Fibroblast of skin of abdomen (primary cell): ENCODE measurements around the gene LCN9.
"Not testable (repeated sequence)": the region's sequence is repeated elsewhere in the genome, so short reads cannot be mapped to it uniquely, and the experiment has no call there.

ENCODE experiments used
- DNase-seq: peaks from one replicate; pipeline ENCODE4 v3.0.0-alpha.2; 2013

The LCN9 gene

DNA sequence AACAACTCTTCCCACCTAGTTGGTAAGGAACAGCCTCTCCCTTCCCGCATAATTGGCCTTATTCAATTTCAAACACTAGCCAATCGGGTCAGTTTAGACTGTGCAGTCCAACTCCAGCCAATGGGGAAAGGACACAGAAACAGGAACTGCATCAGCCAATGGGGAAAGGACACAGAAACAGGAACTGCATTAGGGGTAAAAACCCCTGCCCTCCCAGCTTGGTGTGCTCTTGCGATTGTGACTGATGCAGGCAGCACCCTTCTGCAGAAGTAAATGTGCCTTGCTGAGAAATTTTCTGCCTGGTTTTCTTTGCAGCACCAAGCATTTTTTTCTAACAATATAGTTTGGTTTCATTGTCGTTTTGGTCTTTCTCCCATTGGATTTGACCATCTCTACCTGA, 15.2 kb upstream of the LCN9 start:
- no peak for DNase-seq

DNA sequence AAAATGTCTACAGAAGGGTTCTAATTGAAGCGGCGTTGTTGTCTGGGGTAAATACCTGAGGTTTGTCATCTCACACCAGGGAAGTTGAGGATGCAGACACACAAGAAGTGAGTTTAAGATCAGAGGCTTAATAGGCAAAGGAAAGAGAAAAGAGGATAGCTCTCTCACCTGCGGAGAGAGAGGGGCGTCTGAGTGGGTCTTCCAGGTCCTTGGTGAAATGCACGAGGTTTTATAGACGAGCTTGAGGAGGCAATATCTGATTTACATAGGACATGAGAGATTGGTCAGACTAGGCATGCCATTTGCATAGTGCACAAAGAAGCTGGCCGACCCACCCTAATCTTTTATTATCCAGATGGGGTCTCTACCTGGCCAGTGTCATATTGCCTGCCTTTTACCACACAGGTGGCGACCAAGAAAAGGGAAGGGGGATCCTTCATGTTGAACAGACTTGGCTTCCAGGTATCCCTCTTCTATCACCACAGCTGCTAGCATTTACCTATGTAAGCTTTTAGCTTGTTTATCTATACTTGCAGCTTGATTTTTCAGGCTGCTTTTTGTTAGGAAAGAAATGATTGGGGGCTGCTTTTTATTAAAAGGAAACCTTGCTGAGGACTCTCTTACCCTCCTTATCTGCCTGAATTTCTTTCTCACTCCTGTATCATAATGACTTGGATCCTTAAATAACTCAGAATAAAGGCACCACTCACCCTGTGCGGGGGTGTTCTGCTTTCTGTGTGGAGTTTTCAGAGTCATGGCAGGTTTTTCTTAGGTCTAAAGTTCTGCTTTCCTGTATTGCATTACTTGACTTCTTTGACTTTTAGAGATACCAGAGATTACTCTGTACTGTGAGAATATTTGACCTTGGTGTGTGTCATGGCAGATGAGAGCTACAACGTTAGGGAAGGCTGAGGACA, 14.4 kb upstream of the LCN9 start:
- DNase-seq: no peak

DNA sequence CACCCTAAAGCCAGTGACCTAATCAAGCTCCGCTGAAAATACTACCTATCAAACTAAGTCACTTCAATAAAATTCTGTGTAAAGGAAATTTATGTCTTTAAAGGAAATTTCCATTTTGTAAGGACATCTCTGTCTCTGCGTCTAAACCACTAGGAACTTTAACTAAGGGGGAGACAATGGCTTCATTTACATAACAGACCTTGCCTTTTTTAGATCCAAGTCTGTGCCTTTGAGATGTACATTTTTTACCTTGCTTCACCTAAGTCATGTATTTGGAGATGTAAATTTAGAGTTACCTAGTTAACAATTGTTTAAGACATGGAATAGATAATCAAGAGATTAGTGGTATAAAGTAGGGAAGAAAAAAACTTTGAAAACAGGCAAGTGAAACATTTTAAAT, 13.6 kb upstream of the LCN9 start:
- no peak for DNase-seq

DNA sequence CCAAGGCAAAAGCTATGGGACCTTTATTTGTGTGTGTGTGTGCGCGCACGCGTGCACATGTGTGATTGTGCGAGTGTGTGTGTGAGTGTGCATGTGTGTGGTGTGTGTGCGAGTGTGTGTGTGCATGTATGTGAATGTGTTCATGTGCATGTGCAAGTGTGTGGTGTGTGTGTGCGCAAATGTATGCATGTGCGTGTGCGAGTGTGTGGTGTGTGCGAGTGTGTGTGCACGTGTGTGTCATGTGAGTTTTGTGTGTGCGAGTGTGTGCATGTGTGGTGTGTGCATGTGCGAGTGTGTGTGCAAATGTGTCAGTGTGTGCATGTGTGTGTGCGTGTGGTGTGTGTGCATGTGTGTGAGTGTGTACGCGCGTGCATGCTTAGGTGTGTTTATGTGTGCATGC, 12.7 kb upstream of the LCN9 start:
- no peak for DNase-seq

DNA sequence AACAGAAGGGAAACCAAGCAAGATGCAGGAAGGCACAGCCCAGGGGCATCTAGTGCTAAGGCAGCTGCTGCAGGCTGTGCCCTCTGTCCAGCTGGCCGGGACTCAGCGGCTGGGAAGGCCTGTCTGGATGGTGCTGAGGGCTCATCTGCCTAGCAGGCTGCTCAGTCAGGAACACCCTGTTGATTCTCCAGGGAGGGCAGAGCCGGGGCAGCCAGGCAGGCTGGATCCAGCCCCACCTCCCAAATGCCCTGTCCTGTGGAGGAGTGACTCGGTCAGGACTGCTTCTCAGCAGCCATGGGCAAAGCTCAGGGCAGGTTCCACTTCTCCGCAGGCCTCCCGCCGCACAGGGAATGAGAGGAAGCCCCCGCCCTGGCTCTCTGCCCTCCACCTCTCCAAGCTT, 7.8 kb upstream of the LCN9 start:
- no peak for DNase-seq

DNA sequence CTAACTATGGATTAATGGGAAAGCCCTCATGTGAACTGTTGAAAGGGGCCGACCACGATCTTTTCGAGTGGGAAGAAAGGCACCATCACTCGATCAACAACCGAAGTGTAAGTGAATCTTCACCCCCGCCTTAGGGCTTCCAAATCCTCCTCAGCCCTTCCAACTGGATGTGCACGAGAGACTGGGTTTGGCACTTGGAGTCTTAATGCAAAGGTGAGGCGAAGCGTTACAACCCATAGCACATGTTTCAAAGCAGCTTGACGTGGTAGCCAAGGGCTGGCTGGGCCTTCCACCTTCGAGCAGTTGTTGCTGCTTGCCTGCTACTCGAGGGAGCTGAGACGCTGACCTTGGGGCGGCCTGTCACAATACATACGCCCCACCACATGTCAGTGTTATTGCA, 5.7 kb upstream of the LCN9 start:
- DNase-seq: no peak

DNA sequence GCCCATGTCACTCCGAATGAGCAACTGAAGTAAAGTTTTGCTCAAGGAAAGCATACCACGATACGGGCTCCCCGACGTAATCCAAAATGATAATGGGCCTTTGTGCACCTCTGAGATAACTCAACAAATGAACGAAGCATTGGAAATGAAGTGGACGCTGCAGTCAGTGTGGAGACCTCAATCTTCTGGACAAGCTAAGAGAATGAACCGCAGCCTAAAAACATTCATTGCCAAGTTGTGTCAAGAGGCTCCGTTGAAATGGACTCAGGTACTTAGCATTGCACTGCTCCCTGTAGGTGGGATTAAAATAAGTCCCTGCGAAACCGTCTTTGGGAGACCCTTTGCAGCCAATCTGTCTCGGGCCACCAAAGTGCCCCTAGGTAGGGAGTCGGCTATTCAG, 3.9 kb upstream of the LCN9 start:
- DNase-seq: no peak

DNA sequence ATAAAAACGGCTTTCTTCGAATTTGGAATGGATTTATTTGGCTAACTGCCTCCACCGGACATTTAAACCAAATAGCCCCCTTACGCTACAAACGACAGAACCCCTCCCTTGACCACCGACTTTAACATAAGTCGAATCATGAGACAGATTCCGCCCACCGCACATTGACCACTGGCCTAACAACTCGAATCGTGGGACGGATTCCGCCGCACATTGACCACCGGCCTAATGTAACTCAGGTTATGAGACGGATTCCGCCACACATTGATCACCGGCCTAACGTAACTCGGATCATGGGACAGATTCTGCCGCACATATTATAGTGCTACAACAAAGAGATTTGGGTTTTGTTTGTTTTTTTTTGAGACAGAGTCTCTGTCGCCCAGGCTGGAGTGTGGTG, 2.7 kb upstream of the LCN9 start:
- DNase-seq: no peak

DNA sequence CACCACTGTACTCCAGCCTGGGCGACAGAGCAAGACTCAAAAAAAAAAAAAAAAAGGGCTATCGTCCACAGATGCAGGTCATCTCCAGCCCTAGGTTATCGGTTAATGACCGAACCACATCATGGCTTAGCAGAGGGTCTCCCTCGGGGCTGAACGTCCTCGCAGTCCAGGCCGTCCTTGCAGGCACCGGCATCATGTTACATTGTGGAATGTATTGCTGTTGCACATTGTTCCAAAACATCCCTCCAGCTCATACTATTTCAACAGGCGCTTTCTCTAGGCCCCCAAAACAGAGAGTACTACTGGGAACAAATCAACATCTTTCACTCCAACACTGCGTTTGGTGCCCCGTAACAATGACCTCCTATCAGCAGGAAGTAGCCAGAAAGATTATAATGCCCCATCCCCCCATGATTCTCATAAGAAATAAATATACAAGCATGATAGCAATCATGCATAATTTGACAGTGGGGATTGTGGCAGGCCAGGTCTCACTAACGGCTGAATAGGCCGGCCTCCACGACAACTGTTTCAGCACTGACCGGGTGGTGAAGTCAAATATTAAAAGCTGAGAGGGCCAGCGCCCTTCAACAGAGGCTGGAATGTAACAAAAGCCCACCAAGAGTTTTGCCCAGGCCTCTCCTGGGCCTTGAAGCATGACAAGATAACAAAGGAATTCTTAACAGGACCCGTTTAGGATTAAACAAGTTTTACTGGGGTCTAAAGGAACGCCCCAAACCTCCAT, 1.1 kb upstream of the LCN9 start:
- no peak for DNase-seq

DNA sequence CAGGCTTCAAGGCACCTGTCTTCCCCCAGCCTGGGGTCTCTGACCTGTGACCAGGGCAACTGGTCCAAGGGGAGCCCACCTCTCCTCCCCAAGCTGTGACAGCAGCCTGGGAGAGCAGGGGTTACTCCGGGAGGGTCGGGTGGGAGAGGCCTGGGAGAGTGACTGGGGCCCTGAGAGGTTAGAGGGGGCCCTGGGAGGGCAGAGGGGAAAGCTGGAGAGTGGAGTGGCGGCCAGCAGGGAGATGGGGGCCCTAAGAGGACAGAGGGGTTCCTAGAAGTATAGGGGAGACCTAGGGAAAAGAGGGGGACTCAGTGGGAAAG, 302 bp downstream of the LCN9 start:
- DNase-seq: no peak

DNA sequence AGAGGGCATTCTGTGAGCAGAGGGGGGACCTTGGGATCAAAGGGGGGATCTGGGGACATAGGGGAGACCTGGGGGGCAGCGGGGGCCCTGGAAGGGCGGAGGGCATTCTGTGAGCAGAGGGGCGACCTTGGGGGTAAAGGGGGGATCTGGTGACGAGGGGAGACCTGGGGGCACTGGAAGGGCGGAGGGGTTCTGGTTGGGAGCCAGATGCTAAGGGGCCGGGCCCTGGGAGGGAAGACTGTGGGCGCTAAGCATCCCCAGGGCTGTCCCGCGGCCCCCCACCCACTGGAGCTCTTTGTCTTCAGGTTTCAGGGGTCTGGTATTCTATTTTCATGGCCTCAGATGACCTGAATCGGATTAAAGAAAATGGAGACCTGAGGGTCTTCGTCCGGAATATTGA, 748 bp downstream of the LCN9 start:
- DNase-seq: no peak

DNA sequence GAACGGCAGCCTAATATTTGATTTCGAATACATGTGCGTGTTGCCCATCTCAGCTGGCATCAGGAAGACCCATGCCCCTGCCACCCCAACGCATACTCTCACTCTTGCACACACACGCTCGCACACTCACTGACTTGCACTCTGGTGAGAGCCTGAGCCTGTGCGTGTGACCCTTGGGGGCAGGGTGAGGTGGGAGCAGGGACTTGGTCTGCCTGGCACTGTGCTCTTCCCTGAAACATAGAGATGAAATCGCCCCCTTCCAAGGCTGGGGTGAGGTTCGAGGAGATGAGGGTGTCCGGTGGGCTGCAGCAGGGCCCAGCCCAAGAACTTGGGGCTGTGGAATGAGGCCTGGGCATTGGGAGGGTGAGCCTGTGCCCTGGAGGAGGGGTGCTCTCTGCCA, 1.2 kb downstream of the LCN9 start:
- no peak for DNase-seq

DNA sequence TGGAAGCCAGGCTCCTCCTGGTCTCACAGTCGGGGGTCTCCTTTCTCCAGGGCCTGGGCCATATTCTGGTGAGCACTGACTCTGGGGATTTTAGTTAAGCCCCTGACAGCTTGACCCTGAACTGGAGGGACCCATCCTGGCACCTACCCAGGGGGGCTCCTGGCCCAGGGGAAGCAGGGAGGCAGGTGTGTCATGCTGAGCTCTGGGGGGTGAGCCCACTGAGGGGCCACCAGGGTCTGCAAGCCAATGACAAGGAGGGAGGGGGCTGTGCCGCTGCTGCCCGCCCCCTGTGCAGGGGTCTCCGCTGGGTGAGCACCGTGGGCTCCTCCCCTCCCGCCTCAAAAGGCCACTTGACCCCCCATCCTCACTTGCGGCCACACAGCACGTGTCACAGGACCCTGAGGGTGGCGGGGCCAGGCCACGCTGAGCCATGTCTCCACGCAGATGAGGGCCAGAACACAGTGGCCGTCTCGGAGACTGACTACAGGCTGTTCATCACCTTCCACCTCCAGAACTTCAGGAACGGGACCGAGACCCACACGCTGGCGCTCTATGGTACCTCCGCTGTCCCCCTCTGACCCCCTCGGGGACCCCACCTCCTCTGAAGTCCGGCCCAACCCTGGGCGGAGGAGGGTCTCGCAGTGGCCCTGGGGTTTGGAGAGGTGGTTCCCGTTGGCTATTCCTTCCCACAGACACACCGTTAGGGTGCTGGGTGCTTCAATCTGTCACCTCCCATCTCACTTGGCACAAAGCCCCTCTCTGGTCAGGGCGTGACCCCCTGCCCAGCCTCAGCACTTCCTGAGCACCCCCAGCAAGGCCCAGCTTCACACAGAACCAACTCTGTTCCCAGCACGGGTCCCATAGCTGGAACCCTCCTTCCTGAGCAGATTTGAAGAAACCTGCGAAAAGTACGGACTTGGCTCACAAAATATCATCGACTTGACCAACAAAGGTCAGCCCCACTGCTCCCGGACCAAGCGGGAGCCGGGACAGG, 2.0 kb downstream of the LCN9 start:
- DNase-seq: no peak

DNA sequence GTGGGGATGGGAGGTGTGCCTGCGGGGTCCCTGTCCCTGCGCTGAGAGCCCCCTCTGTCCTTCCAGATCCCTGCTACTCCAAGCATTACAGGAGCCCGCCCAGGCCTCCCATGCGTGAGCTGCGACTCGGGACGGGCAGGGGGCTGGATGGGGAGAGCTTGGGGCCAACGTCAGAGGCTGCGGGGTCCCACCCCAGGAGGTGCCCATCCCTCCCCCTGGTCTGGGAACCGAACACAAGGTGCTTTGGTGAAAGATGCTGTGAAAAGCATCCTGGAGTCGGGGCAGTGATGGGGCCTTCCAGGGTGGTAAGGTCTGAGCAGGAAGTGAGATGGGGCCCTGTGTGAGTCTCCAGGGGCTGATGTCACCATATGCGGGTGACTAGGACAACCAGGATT, 2.7 kb downstream of the LCN9 start:
- no peak for DNase-seq

DNA sequence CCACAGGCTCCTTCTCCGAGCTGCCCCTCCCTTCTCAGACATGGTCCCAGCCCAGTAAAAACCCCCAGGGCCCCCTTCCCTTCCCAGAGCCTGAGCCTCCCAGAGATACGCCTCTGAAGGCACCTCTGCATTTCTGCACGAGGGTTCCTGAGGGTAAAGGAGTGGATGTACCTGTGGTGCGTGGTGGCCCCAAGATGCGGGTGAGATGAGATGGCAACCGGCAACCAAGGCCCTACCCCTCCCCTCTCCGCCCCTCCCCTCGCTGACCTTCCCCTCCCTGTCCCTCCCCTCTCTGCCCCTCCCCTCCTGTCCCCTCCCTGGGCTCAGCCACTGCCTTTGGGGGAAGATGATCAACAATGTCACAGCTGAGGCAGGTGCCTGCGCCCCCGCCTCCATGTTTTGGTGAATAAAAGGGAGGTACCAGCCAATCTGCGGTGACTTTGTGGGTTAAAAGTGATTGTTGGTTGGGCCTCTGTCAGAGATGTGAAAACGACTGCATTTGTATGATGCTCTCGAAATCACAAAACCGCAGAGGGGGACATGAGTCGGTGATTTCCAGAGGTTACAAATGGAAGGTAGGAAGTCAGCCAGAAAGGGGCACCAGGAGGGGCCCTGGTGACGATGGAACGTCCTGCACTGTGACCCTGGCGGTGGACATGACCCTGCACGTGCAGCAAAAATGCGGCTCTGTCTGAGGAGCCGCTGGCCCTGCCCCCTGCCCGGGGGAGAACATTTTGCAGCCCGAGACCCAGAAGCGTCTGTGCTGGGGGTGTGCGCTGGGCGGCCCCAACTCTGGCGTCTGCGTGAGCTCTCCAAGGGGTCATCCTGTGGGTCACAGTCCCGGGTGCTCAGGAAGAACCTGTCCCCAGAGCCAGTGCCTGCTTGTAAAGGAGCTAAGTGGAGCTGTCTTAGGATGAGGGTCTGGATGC, 3.7 kb downstream of the LCN9 start:
- no peak for DNase-seq

DNA sequence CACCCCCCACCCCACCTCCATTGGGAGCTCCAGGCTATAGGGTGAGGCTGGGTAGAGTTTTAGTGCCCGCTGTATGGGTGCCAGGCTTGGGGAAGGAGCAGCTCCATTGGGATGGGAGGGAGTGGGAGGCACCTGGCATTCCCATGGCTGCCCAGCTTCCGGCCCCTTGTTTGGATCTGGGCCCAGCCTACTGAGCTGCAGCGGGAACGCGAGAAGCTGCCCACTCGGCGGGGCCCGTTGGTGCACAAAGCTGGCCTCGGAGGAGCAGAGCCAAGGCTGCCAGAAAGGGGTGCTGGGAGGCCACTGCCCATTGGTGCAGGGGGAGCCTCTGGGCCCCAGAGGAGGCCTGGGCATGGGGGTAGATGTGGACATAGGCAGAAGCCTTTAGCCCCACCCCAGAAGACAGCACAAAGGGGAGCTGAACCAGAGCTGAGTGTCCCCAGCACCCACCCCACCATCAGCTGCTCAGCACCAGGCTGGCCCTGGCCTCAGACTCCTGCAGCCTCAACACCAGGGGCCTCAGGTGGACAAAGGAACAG, 4.4 kb downstream of the LCN9 start:
- DNase-seq: no peak

DNA sequence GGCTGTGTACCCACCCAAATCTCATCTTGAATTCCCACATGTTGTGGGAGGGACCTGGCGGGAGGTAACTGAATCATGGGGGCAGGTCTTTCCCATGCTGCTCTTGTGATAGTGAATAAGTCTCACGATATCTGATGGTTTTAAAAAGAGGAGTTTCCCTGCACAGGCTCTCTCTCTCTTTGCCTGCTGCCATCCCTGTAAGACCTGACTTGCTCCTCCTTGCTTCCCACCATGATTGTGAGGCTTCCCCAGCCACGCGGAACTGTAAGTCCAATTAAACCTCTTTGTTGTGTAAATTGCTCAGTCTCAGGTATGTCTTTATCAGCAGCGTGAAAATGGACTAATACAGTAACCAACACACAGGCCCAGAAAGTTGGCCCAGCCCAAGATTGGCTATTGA, 5.9 kb downstream of the LCN9 start:
- DNase-seq: not testable (repeated sequence)

DNA sequence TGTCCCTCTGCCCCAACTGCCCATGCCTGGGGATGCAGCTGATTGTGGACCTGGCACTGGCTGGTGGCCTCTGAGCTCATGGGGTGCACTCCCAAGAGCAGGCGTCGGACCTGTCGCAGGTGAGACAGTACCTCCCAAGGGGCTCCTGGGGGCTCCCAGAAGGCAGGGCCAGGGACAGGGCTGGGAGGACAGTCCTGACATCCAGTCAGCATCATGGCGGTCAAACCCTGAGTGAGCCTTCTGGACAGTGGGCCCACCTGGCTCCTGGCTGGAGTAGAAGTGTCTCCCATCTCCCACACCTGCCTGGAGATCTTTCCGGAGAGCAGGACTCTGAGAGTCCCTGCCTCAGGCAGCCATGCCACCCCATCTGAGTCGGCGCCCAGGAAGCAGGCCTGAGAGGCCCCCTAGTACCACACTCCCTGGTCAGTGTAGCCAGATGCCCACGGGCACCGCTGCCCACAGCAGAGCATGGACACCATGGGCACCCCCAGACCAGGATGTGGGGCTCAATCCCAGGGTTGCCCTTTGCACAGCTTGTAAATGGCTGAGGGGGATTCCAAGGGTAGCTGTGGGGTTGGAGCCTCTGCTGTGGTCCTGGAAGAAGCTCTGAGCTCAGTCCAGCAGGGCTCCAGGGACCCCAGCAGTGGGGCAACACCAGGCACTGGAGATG, 6.6 kb downstream of the LCN9 start:
- no peak for DNase-seq

DNA sequence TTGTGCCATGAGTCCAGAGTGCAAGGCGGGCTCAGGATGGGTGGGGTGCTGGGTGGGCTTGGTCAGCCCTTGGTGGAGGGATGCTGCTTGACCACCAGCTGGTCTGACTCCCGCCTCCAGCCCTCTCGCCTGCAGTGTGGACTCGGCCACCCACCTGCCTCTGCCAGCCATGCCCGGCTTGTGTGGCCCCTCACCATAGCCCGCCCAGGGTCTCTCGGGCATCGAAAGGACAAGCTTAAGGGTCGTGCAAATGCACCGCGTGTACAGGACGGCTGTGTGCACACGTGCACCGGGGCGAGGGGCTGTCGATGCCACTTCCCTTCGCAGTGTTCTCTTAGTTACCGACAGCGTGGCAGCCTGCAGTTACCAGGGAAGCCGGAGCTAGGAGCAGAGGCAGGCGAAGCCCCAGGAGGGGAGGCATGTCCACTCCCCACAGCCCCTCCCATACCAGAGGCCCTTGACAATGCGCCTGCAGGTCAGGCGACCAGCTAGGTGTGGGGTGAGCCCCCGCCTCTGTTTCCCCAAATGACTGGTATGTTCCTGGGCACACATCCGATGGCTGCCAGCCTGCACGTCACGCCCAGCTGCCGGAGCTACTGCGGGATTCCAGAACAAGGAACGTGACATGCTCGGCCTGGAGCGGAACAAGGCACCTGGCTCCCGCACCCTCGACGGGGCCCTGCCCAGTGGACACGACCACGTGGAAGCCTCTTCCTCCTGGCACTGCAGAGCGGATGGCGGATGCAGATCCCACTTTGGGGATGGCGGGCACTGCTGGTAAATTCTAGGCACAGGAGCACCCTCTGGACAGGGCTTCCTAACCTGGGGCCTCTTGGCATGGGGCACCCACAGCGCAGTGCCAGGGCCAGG, 7.8 kb downstream of the LCN9 start:
- DNase-seq: no peak

DNA sequence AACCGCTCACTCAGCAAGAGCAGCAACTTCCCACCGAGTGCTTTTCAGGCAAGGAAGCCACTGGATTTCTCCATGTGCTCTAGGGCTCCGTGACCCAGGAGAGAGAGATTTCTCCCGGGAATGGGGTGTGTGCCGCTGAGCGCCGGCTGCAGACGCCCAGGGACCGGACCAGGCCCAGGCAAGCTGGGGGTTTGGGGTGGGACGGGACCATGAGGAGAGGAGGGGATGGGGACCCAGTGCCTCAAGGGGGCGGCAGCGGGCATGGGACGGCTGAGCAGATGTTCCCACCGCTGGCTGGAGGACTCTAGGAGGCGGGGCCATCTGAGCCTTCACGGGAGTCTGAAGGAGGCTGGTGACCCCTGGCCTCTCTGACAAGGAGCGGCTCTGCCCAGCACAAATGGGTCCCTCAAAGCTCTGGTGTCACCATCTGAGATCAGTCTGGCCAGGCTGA, 8.5 kb downstream of the LCN9 start:
- DNase-seq: no peak
